SK-N-SH (cell line): Measurements from ENCODE around the gene KCTD14.
"Not testable (repeated sequence)": the region's sequence is repeated elsewhere in the genome, so short reads cannot be mapped to it uniquely, and the experiment has no call there.

Experiments used
- EP300 ChIP-seq, 2 experiments: IDR thresholded peaks; 2 replicates each; pipeline versions ENCODE4 v1.4.0 to v1.6.1; 2012; ENCODE audit warnings: borderline replicate concordance in 1 of 2, low read depth in 1 of 2, low read length in 1 of 2
- GABPA ChIP-seq: IDR thresholded peaks from 2 replicates; pipeline ENCODE4 v1.4.0; 2012; ENCODE audit warnings: low read depth, mild to moderate bottlenecking
- POLR2AphosphoS5 ChIP-seq: IDR thresholded peaks from 2 replicates; pipeline ENCODE4 v1.6.1; 2012; ENCODE audit warnings: low read depth, low read length
- RCOR1 ChIP-seq: fragments of 150-350 bp; IDR thresholded peaks from 2 replicates; pipeline ENCODE4 v1.6.1; 2017; ENCODE audit warnings: antibody characterized with exemption, low read length
- RFX5 ChIP-seq: IDR thresholded peaks from 2 replicates; pipeline ENCODE4 v1.6.1; 2012; ENCODE audit warnings: mild to moderate bottlenecking, improper control_type of control experiment, low read length
- SMC3 ChIP-seq: IDR thresholded peaks from 2 replicates; pipeline ENCODE4 v1.6.1; 2012; ENCODE audit warnings: low read depth, low read length, improper control_type of control experiment
- TF ChIP-seq, protein P1 (sequence below): IDR thresholded peaks from 2 replicates; pipeline ENCODE4 v1.4.0; 2012; ENCODE audit warnings: low read depth, borderline replicate concordance
- TF ChIP-seq, protein P2 (sequence below): fragments of 200-600 bp; sonication (generic); IDR thresholded peaks from 2 replicates; pipeline ENCODE4 v1.6.1; 2017; ENCODE audit warnings: antibody characterized with exemption, mild to moderate bottlenecking, moderate library complexity
- TF ChIP-seq, protein P3 (sequence below): IDR thresholded peaks from 2 replicates; pipeline ENCODE4 v1.4.0; 2012; ENCODE audit warnings: low read depth

DNA sequence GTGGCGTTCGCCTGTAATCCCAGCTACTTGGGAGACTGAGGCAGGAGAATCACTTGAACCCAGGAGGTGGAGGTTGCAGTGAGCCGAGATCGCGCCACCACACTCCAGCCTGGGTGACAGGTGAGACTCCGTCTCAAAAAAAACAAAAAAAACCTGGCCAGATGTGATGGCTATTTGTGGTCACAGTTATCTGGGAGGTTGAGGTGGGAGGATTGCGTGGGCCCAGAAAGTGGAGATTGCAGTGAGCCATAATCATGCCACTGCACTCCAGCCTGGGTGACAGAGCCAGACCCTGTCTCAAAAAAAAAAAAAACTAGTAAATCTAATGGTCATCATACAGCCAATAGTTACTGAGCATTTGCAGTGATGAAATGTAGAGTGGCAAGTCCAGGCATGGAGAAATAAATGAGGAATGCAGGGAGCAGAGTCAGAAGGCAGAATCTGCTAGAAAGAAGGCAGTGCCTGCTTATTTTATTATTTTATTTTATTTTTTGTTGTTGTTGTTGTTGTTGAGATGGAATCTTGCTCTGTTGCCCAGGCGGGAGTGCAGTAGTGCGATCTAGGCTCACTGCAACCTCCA lies 36.8 kb upstream of the KCTD14 start:
- TF ChIP-seq SMC3; EP300 (IDR thresholded peaks at IDR 0.05; ENCODE audit: borderline replicate concordance in 1 of 2, low read depth in 1 of 2, low read length in 1 of 2); RFX5; RCOR1; POLR2AphosphoS5; GABPA: not testable (repeated sequence)
- TF ChIP-seq, protein P1, sequence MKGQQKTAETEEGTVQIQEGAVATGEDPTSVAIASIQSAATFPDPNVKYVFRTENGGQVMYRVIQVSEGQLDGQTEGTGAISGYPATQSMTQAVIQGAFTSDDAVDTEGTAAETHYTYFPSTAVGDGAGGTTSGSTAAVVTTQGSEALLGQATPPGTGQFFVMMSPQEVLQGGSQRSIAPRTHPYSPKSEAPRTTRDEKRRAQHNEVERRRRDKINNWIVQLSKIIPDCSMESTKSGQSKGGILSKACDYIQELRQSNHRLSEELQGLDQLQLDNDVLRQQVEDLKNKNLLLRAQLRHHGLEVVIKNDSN: not testable (repeated sequence)
- TF ChIP-seq, protein P2, sequence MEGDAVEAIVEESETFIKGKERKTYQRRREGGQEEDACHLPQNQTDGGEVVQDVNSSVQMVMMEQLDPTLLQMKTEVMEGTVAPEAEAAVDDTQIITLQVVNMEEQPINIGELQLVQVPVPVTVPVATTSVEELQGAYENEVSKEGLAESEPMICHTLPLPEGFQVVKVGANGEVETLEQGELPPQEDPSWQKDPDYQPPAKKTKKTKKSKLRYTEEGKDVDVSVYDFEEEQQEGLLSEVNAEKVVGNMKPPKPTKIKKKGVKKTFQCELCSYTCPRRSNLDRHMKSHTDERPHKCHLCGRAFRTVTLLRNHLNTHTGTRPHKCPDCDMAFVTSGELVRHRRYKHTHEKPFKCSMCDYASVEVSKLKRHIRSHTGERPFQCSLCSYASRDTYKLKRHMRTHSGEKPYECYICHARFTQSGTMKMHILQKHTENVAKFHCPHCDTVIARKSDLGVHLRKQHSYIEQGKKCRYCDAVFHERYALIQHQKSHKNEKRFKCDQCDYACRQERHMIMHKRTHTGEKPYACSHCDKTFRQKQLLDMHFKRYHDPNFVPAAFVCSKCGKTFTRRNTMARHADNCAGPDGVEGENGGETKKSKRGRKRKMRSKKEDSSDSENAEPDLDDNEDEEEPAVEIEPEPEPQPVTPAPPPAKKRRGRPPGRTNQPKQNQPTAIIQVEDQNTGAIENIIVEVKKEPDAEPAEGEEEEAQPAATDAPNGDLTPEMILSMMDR: not testable (repeated sequence)
- TF ChIP-seq, protein P3, sequence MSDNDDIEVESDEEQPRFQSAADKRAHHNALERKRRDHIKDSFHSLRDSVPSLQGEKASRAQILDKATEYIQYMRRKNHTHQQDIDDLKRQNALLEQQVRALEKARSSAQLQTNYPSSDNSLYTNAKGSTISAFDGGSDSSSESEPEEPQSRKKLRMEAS: not testable (repeated sequence)
